Natural killer cell (primary cell): ENCODE data around the gene KRT36. TPM values are rescaled to one million over a fixed set of nuclear protein-coding genes. Genes with fewer than 3 reads are reported as not detected.

Source experiments
- ATAC-seq, 3 donors: fragments of 150-1000 bp in 2 of 3; fragments of 200-7000 bp in 1 of 3; cut with Tn5 transposase; 1 replicate in 1 of 3; 2 replicates in 2 of 3; pipeline ENCODE4 v1.10.0; 2021; ENCODE audit warnings: mild to moderate bottlenecking in 2 of 3, moderate library complexity in 2 of 3
- DNase-seq, 2 donors: peaks; one replicate each; pipeline versions ENCODE4 v3.0.0 to v3.0.0-alpha.2; 2013 to 2021; ENCODE audit warnings: mixed read lengths in 1 of 2
- H3K27ac ChIP-seq: one replicate; pipeline ENCODE4 v1.5.1; 2013; ENCODE audit warnings: mild to moderate bottlenecking, low read length
- H3K27me3 ChIP-seq: one replicate; pipeline ENCODE4 v1.6.1; 2013; ENCODE audit warnings: low read length; ENCODE audit not compliant: control insufficient read depth, insufficient read depth
- H3K36me3 ChIP-seq: one replicate; pipeline ENCODE4 v1.6.1; 2013; ENCODE audit warnings: low read length; ENCODE audit not compliant: control insufficient read depth, insufficient read depth
- H3K4me1 ChIP-seq: one replicate; pipeline ENCODE4 v1.6.1; 2013; ENCODE audit warnings: low read length; ENCODE audit not compliant: control insufficient read depth, insufficient read depth
- H3K4me3 ChIP-seq: one replicate; pipeline ENCODE4 v1.5.1; 2013; ENCODE audit warnings: low read length
- H3K9me3 ChIP-seq: one replicate; pipeline ENCODE4 v1.6.1; 2013; ENCODE audit warnings: low read length; ENCODE audit not compliant: control insufficient read depth, insufficient read depth
- H3K27ac Mint-ChIP-seq, 2 donors: one replicate each; pipeline ENCODE4 v1.8.0; 2022; ENCODE audit warnings: mild to moderate bottlenecking in 2 of 2, mixed read lengths in 2 of 2, moderate library complexity in 1 of 2
- H3K27me3 Mint-ChIP-seq, 2 donors: one replicate each; pipeline ENCODE4 v1.8.0; 2022; ENCODE audit warnings: low read depth in 2 of 2, mixed read lengths in 2 of 2
- H3K36me3 Mint-ChIP-seq: one replicate; pipeline ENCODE4 v1.8.0; 2022; ENCODE audit warnings: mixed read lengths
- H3K4me1 Mint-ChIP-seq, 2 donors: one replicate each; pipeline ENCODE4 v1.8.0; 2022; ENCODE audit warnings: mixed read lengths in 2 of 2
- H3K4me3 Mint-ChIP-seq: one replicate; pipeline ENCODE4 v1.8.0; 2022; ENCODE audit warnings: mild to moderate bottlenecking, moderate library complexity, mixed read lengths
- H3K9me3 Mint-ChIP-seq, 2 donors: one replicate each; pipeline ENCODE4 v1.8.0; 2022; ENCODE audit warnings: mixed read lengths in 2 of 2
- CTCF ChIP-seq: fragments of 200-600 bp; IDR thresholded peaks from one replicate; pipeline ENCODE4 v1.8.0; 2022; ENCODE audit warnings: antibody characterized with exemption
- WGBS: methylation state at CpG from one replicate; pipeline ENCODE4 v1.1.7; 2013; ENCODE audit warnings: missing lambda C conversion rate; ENCODE audit not compliant: insufficient coverage; 5-methylcytosine and 5-hydroxymethylcytosine counted together
- intact Hi-C: fragments of 100-400 bp; cut with micrococcal nuclease; formaldehyde crosslinking; loops from one replicate; pipeline ENCODE4 v1.14.2; 2022
- total RNA-seq, 4 donors: library from RNA; stranded (reverse); fragments of 120-200 nt in 1 of 4; gene quantifications; one replicate each; pipeline versions ENCODE4 v1.2.3 to v1.2.4, GENCODE V29; 2013 to 2022

Gene KRT36
- total RNA-seq, 3 donors from 2014 or later (not counting 1 experiment from before 2014, with no cell fraction given), result not detected

- H3K36me3 Mint-ChIP-seq, result no peaks in the 10 kb centered on the region
- no peaks in the 10 kb centered on the region for H3K9me3 Mint-ChIP-seq
- H3K27me3 Mint-ChIP-seq, result peaks cover 54 to 65% of the 10 kb centered on the region in 2 donors
- intact Hi-C loops, result no loop called here
- no peak overlapping the region for H3K27ac Mint-ChIP-seq
- 85% methylated on average over 9 of the region's 9 CpGs for WGBS
- H3K4me3 ChIP-seq, result no peak overlapping the region
- no peak overlapping the region for H3K4me3 Mint-ChIP-seq
- no peak overlapping the region for H3K27ac ChIP-seq
- H3K9me3 ChIP-seq, result no peaks in the 10 kb centered on the region
- no peak for TF ChIP-seq CTCF
- peaks cover 12% of the 10 kb centered on the region for H3K27me3 ChIP-seq
- peaks cover 0 to 5% of the 10 kb centered on the region in 2 donors for H3K4me1 Mint-ChIP-seq
- H3K36me3 ChIP-seq, result no peaks in the 10 kb centered on the region
- peaks cover 4% of the 10 kb centered on the region for H3K4me1 ChIP-seq
- no peak for ATAC-seq
- no peak for DNase-seq
Observed at GRCh38 chr17:41532947-41533570, 43.3 kb upstream of the KRT36 start.

- H3K4me1 ChIP-seq, result peaks cover 15% of the 10 kb centered on the region
- no peak for TF ChIP-seq CTCF
- H3K27ac ChIP-seq, result no peak overlapping the region
- no peaks in the 10 kb centered on the region for H3K36me3 ChIP-seq
- ATAC-seq, result no peak
- intact Hi-C loops, result no loop called here
- H3K9me3 ChIP-seq, result no peaks in the 10 kb centered on the region
- H3K27me3 ChIP-seq, result peaks cover 22% of the 10 kb centered on the region
- Mint-ChIP-seq H3K9me3 (no peaks in the 10 kb centered on the region), H3K36me3 (no peaks in the 10 kb centered on the region), H3K4me1 (peaks cover 0 to 5% of the 10 kb centered on the region in 2 donors), H3K27ac (no peak overlapping the region), H3K4me3 (no peak overlapping the region), H3K27me3 (peaks cover 56 to 59% of the 10 kb centered on the region in 2 donors)
- DNase-seq, result no peak
- WGBS, result 50% methylated on average over 1 of the region's 1 CpG
- no peak overlapping the region for H3K4me3 ChIP-seq
Observed at GRCh38 chr17:41531993-41532392, 42.3 kb upstream of the KRT36 start.

DNA sequence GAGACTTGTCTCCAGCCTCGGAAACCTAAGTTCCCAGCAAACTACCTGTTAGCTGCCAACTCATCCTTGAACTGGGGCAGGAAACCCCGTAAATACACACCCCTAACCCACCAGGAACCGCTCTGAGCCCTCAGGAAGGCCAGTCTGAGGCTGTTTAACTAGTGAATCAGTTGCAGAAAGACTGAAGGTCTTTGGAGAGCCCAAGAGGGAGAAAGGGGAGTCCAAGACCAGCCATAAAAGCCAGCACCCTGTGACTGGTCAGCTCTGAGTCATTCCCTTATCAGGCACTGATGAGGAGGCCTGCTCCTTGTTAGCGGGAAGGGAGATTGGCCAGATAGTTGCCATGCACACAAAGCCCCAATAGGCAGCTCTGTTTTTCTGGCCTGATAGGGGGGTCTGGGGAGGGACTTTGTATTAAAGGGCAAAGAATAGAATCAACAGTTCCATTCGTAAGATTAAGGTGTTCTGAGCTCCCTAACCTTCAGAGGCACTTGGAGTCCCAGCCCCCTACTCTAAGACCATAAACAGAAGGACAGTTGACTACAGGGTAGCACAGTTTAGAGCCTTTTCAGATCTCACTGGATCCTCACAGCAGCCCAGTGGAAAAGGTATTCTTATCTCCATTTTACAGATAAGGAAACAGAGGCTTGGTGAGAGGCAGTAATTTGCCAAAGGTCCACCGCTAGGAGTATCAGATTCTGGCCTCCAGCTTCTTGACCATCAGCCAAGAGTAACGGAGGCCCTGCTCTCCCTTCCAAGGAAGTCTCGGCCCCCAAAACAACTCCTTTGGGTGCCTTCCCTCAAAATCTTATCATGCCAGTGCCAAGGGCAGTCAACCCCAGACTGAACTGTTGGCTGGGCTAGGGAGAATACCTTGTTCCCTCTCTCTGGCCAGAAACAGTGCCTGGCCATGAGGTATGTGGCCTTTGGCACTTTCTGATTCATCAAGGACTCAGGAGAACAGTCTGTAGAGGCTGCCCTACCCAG is 40.6 kb upstream of the KRT36 start:
- no peak for DNase-seq
- Histone ChIP-seq H3K4me3 (no peak overlapping the region), H3K4me1 (peaks cover 16% of the 10 kb centered on the region), H3K36me3 (no peaks in the 10 kb centered on the region), H3K27ac (no peak overlapping the region), H3K9me3 (no peaks in the 10 kb centered on the region), H3K27me3 (peaks cover 26% of the 10 kb centered on the region)
- no peak overlapping the region for H3K4me3 Mint-ChIP-seq
- peaks cover 0 to 5% of the 10 kb centered on the region in 2 donors for H3K4me1 Mint-ChIP-seq
- H3K36me3 Mint-ChIP-seq, result no peaks in the 10 kb centered on the region
- H3K27ac Mint-ChIP-seq, result no peak overlapping the region
- intact Hi-C loops, result no loop called here
- no peak for TF ChIP-seq CTCF
- WGBS, result 77% methylated on average over 8 of the region's 8 CpGs
- H3K27me3 Mint-ChIP-seq, result peaks cover 53 to 56% of the 10 kb centered on the region in 2 donors
- no peak for ATAC-seq
- H3K9me3 Mint-ChIP-seq, result no peaks in the 10 kb centered on the region
